Osteoblast (primary cell): ENCODE data around the gene NXN. TPM values are rescaled to one million over a fixed set of nuclear protein-coding genes. Genes with fewer than 3 reads are reported as not detected.
A peak's percentile ranks its signal among the peaks of the same experiment; 100 is the strongest.

ENCODE experiments used
- DNase-seq: peaks from one replicate; pipeline ENCODE4 v3.0.0; 2011; ENCODE audit warnings: low spot score, mixed read lengths; ENCODE audit not compliant: insufficient read length; ENCODE audit errors: missing footprints
- H2AFZ ChIP-seq: 2 replicates; pipeline ENCODE4 v1.6.0; 2011; ENCODE audit warnings: mild to moderate bottlenecking, low read length
- H3K27ac ChIP-seq: 2 replicates; pipeline ENCODE4 v1.5.1; 2011; ENCODE audit warnings: mild to moderate bottlenecking, low read depth, low read length, moderate library complexity
- H3K27me3 ChIP-seq: 2 replicates; pipeline ENCODE4 v1.6.0; 2012; ENCODE audit warnings: mild to moderate bottlenecking, control low read depth, inconsistent platforms, low read length, moderate library complexity; ENCODE audit not compliant: insufficient read depth
- H3K36me3 ChIP-seq: 2 replicates; pipeline ENCODE4 v1.5.1; 2011; ENCODE audit warnings: mild to moderate bottlenecking, low read length, control low read depth, moderate library complexity; ENCODE audit not compliant: insufficient read depth
- H3K4me1 ChIP-seq: 2 replicates; pipeline ENCODE4 v1.5.1; 2011; ENCODE audit warnings: mild to moderate bottlenecking, low read length, control low read depth, moderate library complexity; ENCODE audit not compliant: insufficient read depth
- H3K4me2 ChIP-seq: 2 replicates; pipeline ENCODE4 v1.6.0; 2011; ENCODE audit warnings: mild to moderate bottlenecking, low read length; ENCODE audit not compliant: insufficient read depth
- H3K4me3 ChIP-seq: fragments of 200-600 bp; sonication (generic); 3 replicates; pipeline ENCODE4 v1.5.1; 2012; ENCODE audit warnings: mild to moderate bottlenecking, low read length, inconsistent platforms; ENCODE audit not compliant: insufficient read depth
- H3K79me2 ChIP-seq: 2 replicates; pipeline ENCODE4 v1.6.0; 2012; ENCODE audit warnings: mild to moderate bottlenecking, low read length, control low read depth, inconsistent platforms; ENCODE audit not compliant: insufficient read depth
- H3K9me3 ChIP-seq: 2 replicates; pipeline ENCODE4 v1.5.1; 2011; ENCODE audit warnings: low read depth, low read length, control low read depth
- H4K20me1 ChIP-seq: 2 replicates; pipeline ENCODE4 v1.6.0; 2012; ENCODE audit warnings: mild to moderate bottlenecking, low read length, control low read depth; ENCODE audit not compliant: insufficient read depth
- total RNA-seq: library from RNA; depleted of rRNA; stranded (reverse); fragments of >200 nt; gene quantifications from 2 replicates; pipeline ENCODE4 v1.2.3, GENCODE V29; 2012
- TF ChIP-seq, protein P1 (sequence below): IDR thresholded peaks from 2 replicates; pipeline ENCODE4 v1.5.1; 2011; ENCODE audit warnings: mild to moderate bottlenecking, low read depth, low read length, moderate library complexity; ENCODE audit errors: extremely low read depth

The NXN gene
- total RNA-seq, 1 donor = 68.8 TPM

- H3K4me1 ChIP-seq = no peaks in the 10 kb centered on the region
- peaks cover 22% of the 10 kb centered on the region for H3K36me3 ChIP-seq
- peak; percentile 80 for DNase-seq
- H3K4me2 ChIP-seq = no peak overlapping the region
- H3K79me2 ChIP-seq = no peaks in the 10 kb centered on the region
- no peak overlapping the region for H2AFZ ChIP-seq
- no peak overlapping the region for H3K4me3 ChIP-seq
- no peaks in the 10 kb centered on the region for H3K27me3 ChIP-seq
- no peaks in the 10 kb centered on the region for H3K9me3 ChIP-seq
- peaks cover 1% of the 10 kb centered on the region for H4K20me1 ChIP-seq
- no peak overlapping the region for H3K27ac ChIP-seq
- TF ChIP-seq, protein P1, sequence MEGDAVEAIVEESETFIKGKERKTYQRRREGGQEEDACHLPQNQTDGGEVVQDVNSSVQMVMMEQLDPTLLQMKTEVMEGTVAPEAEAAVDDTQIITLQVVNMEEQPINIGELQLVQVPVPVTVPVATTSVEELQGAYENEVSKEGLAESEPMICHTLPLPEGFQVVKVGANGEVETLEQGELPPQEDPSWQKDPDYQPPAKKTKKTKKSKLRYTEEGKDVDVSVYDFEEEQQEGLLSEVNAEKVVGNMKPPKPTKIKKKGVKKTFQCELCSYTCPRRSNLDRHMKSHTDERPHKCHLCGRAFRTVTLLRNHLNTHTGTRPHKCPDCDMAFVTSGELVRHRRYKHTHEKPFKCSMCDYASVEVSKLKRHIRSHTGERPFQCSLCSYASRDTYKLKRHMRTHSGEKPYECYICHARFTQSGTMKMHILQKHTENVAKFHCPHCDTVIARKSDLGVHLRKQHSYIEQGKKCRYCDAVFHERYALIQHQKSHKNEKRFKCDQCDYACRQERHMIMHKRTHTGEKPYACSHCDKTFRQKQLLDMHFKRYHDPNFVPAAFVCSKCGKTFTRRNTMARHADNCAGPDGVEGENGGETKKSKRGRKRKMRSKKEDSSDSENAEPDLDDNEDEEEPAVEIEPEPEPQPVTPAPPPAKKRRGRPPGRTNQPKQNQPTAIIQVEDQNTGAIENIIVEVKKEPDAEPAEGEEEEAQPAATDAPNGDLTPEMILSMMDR = no peak
Observed at GRCh38 chr17:1011760-1012735, 32.5 kb upstream of the NXN start.

DNA sequence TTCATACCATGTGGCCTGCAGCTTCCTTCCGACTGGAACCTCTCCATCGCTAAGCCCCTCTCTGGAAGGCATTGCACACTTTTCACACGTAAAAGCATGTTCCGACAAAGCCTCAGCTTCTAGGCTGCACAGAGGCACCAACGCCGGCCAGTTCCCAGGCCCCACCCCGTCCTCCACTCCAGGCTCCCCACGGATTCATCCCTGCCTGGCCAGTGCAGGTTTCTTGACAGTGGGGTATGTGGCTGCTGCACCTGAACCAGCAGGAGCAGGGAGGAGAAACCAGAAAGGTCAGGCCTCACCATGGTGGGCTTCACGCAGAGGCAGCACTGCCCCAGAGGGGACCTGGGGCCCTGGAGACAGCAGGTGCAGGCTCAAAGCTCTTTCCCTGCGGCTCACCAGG, 31.6 kb upstream of the NXN start:
- TF ChIP-seq, protein P1 = no peak
- no peaks in the 10 kb centered on the region for H3K27me3 ChIP-seq

DNA sequence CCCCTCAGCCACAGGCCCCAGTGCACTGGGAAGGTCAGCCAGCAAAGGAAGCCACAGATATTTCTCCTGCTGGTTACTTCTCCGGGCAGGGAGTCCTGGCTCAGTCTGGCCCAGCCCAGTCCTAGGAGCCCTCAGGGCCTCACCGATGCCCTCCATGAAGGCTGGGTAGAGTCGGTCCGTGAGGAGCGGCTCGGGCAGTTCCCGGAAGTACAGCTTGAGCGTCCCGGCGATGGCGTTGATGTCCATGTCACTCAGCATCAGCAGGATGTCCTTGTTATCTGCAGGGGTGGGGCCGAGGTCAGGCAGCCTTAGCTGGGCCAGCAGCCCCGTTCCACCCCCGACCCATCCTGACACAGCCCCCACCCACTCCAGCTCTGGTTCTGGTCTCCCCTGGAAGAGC, 31.0 kb upstream of the NXN start:
- Histone ChIP-seq H3K36me3 (peaks cover 25% of the 10 kb centered on the region), H3K27ac (no peak overlapping the region), H3K27me3 (no peaks in the 10 kb centered on the region), H4K20me1 (peaks cover 4% of the 10 kb centered on the region), H2AFZ (no peak overlapping the region), H3K4me3 (no peak overlapping the region), H3K9me3 (no peaks in the 10 kb centered on the region), H3K4me2 (no peak overlapping the region), H3K79me2 (no peaks in the 10 kb centered on the region), H3K4me1 (peaks cover 3% of the 10 kb centered on the region)
- DNase-seq = peak; percentile 84
- TF ChIP-seq, protein P1 = no peak

More for the DNA sequence above, 31.6 kb upstream of the NXN start:
- Histone ChIP-seq H3K27ac (no peak overlapping the region), H2AFZ (no peak overlapping the region), H3K36me3 (peaks cover 23% of the 10 kb centered on the region), H3K9me3 (no peaks in the 10 kb centered on the region), H3K4me3 (no peak overlapping the region), H3K4me1 (no peaks in the 10 kb centered on the region), H3K4me2 (no peak overlapping the region), H3K79me2 (no peaks in the 10 kb centered on the region), H4K20me1 (peaks cover 4% of the 10 kb centered on the region)
- peak; percentile 67 for DNase-seq

DNA sequence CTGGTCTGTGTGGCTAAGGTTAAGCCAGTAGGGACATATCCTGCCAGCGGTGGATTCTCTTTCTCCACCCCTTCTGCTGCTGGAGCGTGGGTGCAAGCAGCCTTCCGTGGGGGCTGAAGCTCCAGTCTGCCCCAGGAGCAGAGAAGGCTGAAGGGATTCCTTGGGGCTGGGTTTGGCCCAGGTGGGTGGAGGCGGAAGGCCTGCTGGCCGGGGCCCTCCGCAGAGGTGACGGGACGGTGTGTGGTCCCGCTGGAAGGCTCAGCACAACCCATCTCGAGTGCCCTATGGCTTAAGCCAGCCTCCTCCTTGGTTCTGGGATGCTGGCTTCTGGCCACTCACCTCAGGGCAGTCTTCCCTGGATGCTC, 30.5 kb upstream of the NXN start:
- H4K20me1 ChIP-seq = peaks cover 6% of the 10 kb centered on the region
- H3K79me2 ChIP-seq = no peaks in the 10 kb centered on the region
- H3K27ac ChIP-seq = no peak overlapping the region
- no peak overlapping the region for H3K4me2 ChIP-seq
- no peaks in the 10 kb centered on the region for H3K27me3 ChIP-seq
- TF ChIP-seq, protein P1 = no peak
- no peak overlapping the region for H3K4me3 ChIP-seq
- H3K36me3 ChIP-seq = peaks cover 26% of the 10 kb centered on the region
- H3K9me3 ChIP-seq = no peaks in the 10 kb centered on the region
- H2AFZ ChIP-seq = no peak overlapping the region
- H3K4me1 ChIP-seq = peaks cover 7% of the 10 kb centered on the region
- DNase-seq = no peak
